Measurements from ENCODE around the gene LDLRAP1.

Gene LDLRAP1

DNA sequence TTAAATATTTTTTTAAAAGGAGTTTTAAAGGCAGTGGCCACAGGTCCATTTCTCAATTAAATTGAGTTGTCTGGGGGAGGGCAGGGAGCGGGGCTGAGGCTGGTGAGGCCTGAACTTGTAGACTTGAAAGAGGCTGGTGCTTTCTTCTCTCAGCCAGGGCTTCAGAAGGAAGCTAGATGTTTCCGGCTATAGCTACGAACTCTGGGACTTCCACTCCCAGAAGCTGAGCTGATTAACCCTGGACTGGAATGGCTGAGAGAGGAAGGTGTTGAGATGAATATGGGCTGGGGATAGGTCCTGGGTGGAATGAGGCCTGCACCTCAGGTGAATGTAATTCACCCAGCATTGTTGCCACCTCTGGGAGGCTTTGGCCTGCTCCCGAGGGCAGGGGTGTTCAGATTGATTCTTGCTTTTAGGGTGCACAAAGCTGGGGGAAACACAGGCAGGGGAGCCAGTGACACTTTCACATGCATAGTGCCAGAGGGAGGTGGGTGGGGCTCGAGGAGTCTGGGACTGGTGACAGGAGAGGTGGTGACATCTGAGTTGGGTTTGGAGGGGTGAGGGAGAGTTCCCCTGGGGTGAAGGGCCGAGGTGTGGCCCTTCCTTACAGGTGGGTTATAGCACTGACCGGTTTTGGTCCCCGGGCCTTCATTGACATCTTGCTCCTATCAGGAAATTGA, 18.2 kb downstream of the LDLRAP1 start:
- TF ChIP-seq, protein P1, sequence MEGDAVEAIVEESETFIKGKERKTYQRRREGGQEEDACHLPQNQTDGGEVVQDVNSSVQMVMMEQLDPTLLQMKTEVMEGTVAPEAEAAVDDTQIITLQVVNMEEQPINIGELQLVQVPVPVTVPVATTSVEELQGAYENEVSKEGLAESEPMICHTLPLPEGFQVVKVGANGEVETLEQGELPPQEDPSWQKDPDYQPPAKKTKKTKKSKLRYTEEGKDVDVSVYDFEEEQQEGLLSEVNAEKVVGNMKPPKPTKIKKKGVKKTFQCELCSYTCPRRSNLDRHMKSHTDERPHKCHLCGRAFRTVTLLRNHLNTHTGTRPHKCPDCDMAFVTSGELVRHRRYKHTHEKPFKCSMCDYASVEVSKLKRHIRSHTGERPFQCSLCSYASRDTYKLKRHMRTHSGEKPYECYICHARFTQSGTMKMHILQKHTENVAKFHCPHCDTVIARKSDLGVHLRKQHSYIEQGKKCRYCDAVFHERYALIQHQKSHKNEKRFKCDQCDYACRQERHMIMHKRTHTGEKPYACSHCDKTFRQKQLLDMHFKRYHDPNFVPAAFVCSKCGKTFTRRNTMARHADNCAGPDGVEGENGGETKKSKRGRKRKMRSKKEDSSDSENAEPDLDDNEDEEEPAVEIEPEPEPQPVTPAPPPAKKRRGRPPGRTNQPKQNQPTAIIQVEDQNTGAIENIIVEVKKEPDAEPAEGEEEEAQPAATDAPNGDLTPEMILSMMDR (IDR thresholded peaks at IDR 0.05; ENCODE audit: low read depth, low read length), result no peak
- no peak overlapping the region for H3K4me3 ChIP-seq (replicated peaks in 1 of 2; ENCODE audit: low read depth in 2 of 2, low read length in 2 of 2)
- DNase-seq (ENCODE audit: low read depth in 2 of 2), result no peak

DNA sequence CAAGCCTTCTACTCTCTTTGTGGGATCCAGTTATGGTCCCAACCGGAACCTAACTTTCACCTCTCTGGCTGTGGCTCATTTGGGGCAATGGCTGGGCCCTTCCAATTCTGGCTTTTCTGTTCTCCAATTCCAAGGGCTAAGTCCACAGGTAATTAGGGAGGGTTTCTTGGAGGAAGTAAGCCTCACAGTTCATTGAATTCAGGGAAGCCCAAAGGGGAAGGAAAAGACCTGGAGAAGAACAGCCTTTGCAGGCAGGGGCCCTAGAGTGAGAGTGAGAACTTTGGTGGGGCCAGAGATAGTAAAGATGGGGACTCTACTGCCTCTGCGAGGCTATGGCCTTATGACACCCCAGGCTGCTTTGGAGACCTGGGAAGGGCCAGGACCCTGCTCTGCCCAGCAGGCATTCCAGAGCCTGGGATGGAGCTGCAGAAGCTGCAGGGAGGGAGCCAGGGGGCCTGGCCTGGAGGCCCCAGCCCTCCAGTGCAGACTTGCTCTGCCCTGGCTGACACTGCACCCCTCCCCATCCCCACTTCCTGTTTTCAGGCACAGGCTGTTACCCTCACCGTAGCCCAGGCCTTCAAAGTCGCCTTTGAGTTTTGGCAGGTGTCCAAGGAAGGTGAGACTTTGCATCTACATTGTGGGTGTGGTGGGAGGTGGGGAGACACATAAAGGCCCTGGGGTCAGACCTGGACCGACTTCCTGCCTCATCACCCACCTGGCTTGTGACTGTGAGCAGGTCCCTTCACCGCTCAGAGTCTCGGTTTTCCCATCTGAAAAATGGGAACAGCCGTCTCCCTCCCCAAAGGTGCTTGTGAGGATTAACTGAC, 18.9 kb downstream of the LDLRAP1 start:
- DNase-seq (ENCODE audit: low read depth in 2 of 2), result no peak
- no peak overlapping the region for H3K4me3 ChIP-seq (replicated peaks in 1 of 2; ENCODE audit: low read depth in 2 of 2, low read length in 2 of 2)
- TF ChIP-seq, protein P1 (IDR thresholded peaks at IDR 0.05; ENCODE audit: low read depth, low read length), result no peak

DNA sequence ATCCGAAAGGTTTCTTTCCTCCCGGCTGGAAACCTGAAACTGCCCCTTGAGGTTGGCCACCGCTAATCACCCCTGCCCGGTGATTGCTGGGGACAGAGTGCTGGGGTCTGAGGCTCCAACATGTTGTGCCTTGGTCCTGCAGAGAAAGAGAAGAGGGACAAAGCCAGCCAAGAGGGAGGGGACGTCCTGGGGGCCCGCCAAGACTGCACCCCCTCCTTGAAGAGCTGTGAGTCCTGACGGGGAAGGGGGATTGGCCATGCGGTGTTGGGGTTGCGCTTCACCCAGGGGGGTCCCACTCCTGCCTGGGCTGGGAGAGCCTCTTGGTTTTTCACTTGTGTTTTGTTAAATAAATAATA, 19.5 kb downstream of the LDLRAP1 start:
- H3K4me3 ChIP-seq (replicated peaks in 1 of 2; ENCODE audit: low read depth in 2 of 2, low read length in 2 of 2), result no peak overlapping the region
- TF ChIP-seq, protein P1 (IDR thresholded peaks at IDR 0.05; ENCODE audit: low read depth, low read length), result no peak
- DNase-seq (ENCODE audit: low read depth in 2 of 2), result no peak

DNA sequence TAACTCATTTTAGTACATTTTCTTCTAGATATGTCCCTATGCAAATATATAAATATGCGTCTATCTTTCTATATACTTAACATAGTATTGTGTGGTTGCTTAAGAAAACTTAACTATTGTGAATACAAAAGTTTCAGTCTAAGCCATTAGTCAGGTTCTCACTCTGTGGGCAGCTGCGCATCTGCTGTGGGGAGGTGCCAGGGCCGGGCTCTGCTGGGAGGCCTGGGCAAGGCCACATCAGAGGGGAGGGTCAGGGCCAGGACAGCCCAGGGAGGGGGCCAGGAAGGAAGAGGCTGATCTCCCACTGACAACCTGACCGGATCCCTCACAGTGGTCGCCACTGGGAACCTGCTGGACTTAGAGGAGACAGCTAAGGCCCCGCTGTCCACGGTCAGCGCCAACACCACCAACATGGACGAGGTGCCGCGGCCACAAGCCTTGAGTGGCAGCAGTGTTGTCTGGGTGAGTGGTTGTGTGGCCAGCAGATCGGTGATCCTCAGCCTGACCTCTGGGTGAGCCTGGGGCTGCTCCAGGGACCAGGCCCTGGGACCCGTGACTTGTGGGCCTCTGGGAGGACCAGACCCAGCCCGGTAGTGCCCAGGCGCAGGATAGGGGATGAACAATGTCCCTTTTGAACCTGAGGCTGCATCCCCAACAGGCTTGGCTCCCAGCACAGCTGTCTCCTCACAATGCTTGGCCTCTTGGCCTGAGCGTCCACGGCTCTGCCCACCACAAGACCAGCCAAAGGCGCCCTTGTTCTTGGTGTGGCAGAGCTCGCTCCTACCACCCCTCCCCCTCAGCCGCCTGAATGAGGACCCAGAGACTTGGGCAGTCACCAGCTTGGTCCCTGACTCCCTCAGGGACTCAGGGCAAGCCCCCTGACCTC, 20.2 kb downstream of the LDLRAP1 start:
- TF ChIP-seq, protein P1 (IDR thresholded peaks at IDR 0.05; ENCODE audit: low read depth, low read length), result no peak
- no peak for DNase-seq (ENCODE audit: low read depth in 2 of 2)
- H3K4me3 ChIP-seq (replicated peaks in 1 of 2; ENCODE audit: low read depth in 2 of 2, low read length in 2 of 2), result no peak overlapping the region

DNA sequence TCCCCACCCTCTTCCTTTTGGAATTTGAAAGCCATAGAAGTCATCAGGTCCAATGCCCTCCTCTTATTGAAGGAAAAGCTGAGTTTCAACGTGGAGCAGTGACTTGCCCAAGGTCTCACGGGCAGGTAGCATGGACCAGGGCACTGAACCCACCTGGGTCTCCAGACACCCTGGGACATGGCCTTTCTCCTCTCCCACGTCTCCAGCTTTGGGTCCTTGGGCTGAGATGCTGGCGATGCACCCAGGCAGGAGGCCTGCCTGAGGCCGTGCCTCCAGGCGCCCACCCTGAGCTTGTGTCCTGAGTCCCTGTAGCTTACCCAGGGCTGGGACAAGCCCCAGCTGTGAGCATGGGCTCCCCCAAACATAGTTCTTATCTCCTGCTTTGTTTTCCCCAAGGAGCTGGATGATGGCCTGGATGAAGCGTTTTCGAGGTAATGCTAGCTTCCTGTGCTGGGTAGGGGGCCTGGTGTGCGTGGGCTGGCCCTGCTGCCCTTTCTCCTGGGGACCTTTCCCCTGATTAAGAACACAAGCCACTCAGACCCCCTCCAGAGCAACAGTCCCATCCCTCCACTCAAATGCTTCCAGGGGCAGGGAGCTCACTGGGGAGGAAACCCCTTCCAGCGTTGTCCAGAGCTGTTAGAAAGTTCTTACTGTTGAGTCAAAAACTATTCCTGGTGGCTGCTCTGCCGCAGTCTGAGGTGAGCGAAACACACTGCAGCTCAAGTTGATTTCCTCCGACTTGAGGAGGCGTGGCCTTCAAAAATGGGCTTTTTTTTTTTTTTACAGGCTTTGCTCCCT, 21.6 kb downstream of the LDLRAP1 start:
- TF ChIP-seq, protein P1 (IDR thresholded peaks at IDR 0.05; ENCODE audit: low read depth, low read length), result no peak
- H3K4me3 ChIP-seq (replicated peaks in 1 of 2; ENCODE audit: low read depth in 2 of 2, low read length in 2 of 2), result no peak overlapping the region
- no peak for DNase-seq (ENCODE audit: low read depth in 2 of 2)

DNA sequence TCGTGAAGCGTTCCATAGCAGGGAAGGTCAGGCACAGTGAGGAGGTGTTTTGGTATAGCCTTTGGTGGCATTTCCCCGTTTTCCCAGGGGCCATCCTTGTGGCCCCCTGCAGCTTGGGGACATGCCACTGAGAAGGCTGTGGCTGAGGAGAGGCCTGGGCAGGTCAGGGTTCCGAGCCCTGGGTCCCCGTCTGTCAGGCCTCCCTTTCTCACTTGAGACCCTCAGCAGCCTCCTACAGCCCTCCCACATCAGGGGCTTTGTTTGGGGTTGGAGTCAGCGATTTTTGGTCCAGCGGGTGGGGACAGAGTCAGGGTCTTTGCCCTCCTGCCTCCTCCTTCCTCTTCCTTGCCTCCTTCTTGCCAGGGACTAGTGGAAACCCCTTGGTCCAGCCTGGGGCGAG, 22.2 kb downstream of the LDLRAP1 start:
- no peak for DNase-seq (ENCODE audit: low read depth in 2 of 2)
- TF ChIP-seq, protein P1 (IDR thresholded peaks at IDR 0.05; ENCODE audit: low read depth, low read length), result no peak
- no peak overlapping the region for H3K4me3 ChIP-seq (replicated peaks in 1 of 2; ENCODE audit: low read depth in 2 of 2, low read length in 2 of 2)

All from cardiac fibroblast (primary cell).